Measurements from ENCODE around the gene PDXDC1. TPM values are rescaled to one million over a fixed set of nuclear protein-coding genes. Genes with fewer than 3 reads are reported as not detected.
"Not testable (repeated sequence)": the region's sequence is repeated elsewhere in the genome, so short reads cannot be mapped to it uniquely, and the experiment has no call there.

The PDXDC1 gene
- total RNA-seq, 1 donor from 2014 or later = 81.3 TPM

DNA sequence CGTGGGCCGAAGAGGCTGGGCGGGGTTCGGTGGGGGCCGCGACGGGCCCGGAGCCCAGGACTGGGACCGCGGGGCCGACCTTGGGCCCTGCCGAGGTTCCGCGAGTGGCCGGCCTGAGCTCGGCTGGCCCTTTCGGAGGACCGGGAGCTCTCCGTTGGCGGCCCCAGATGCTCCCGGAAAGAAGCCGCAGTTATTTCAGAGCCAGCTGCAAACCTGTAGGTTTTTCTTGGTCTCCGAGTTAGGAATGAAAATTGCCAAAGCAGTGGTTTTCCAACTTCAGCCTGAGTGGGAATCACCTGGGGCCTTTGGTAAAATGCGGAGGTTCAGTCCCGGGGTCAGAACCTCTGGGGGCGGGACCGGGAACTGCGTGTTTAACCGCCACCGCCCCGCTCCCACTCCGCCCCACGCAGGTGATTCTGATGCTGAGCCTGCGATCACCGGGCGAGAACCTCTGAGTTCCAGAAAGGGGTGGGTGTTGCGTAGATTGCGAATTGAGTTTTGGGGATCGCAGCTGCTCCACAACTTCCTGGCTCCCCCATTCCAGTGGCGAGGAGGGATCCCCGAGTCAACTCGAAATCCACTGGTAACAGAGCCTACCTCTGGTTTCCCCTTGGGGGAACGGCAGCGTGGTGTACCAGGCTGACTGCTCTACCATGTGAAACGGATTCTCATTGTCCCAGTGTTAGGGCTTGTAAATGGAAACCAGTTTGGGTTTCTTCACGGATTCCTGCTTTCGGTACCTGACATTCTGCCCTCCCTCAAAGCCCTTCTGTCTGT lies 780 bp downstream of the PDXDC1 start:
- Mint-ChIP-seq H3K4me3 (ENCODE audit: unreplicated experiment) (peak overlapping the region; percentile 78), H3K27ac (ENCODE audit: unreplicated experiment) (peak overlapping the region; percentile 80), H3K4me1 (ENCODE audit: low read depth, unreplicated experiment) (peaks cover 12% of the 10 kb centered on the region)
- TF ChIP-seq, protein P1, sequence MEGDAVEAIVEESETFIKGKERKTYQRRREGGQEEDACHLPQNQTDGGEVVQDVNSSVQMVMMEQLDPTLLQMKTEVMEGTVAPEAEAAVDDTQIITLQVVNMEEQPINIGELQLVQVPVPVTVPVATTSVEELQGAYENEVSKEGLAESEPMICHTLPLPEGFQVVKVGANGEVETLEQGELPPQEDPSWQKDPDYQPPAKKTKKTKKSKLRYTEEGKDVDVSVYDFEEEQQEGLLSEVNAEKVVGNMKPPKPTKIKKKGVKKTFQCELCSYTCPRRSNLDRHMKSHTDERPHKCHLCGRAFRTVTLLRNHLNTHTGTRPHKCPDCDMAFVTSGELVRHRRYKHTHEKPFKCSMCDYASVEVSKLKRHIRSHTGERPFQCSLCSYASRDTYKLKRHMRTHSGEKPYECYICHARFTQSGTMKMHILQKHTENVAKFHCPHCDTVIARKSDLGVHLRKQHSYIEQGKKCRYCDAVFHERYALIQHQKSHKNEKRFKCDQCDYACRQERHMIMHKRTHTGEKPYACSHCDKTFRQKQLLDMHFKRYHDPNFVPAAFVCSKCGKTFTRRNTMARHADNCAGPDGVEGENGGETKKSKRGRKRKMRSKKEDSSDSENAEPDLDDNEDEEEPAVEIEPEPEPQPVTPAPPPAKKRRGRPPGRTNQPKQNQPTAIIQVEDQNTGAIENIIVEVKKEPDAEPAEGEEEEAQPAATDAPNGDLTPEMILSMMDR (IDR thresholded peaks at IDR 0.05; ENCODE audit: partially characterized antibody, unreplicated experiment) = peak; percentile 27
- H3K36me3 Mint-ChIP-seq (ENCODE audit: unreplicated experiment); H3K9me3 Mint-ChIP-seq (ENCODE audit: unreplicated experiment); H3K27me3 Mint-ChIP-seq (ENCODE audit: unreplicated experiment): not testable (repeated sequence)
- peak; percentile 48 for DNase-seq

DNA sequence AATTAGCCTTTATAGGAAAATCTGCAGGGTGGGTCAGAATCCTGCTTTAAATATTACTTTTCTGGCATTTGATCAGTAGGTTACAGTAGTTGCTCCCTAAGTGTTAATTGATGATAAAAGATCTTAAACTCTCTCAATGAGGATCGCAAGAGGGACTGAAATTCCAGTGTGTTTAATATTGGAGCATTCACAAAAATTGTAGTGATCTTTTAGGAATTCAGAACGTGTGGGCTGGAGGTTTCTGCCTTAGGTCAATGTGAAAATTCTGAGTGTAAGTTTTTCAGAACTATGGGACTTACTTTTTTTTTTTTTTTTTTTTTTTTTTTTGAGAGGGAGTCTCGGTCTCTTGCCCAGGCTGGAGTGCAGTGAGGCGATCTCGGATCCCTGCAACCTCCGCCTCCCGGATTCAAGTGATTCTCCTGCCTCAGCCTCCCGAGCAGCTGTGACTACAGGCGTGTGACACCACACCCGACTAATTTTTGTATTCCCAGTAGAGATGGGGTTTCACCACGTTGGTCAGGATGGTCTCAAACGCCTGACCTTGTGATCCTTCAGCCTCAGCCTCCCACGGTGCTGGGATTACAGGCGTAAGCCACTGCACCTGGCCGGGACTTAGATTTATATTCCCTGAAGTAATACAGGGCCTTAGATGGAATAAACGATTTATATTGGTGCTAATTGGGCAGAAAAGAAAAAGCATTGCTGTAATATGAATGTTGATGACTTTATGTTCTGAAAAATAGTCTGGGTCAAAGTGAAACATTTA lies 2.3 kb downstream of the PDXDC1 start:
- H3K4me3 Mint-ChIP-seq (ENCODE audit: unreplicated experiment) = peak overlapping the region; percentile 78
- H3K27me3 Mint-ChIP-seq (ENCODE audit: unreplicated experiment) = not testable (repeated sequence)

DNA sequence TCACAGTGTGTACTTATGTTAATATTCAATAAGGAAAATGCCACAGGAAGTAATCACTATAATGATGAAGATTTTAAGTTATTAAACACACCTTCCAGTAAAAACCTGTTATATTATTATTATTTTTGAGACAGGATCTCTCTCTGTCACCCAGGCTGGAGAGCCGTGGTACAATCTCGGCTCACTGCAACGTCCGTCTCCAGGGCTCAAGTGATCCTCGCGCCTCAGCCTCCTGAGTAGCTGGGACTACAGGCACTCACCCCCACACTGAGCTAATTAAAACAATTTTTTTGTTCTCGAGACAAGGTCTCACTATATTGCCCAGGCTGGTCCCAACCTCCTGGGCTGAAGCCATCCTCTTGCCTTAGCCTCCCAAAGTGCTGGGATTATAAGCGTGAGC lies 3.5 kb downstream of the PDXDC1 start:
- H3K27me3 Mint-ChIP-seq (ENCODE audit: unreplicated experiment); DNase-seq; H3K27ac Mint-ChIP-seq (ENCODE audit: unreplicated experiment); H3K9me3 Mint-ChIP-seq (ENCODE audit: unreplicated experiment); H3K4me3 Mint-ChIP-seq (ENCODE audit: unreplicated experiment); H3K36me3 Mint-ChIP-seq (ENCODE audit: unreplicated experiment): not testable (repeated sequence)
- H3K4me1 Mint-ChIP-seq (ENCODE audit: low read depth, unreplicated experiment) = peaks cover 12% of the 10 kb centered on the region

More for the DNA sequence above, 2.3 kb downstream of the PDXDC1 start:
- H3K9me3 Mint-ChIP-seq (ENCODE audit: unreplicated experiment); DNase-seq; H3K27ac Mint-ChIP-seq (ENCODE audit: unreplicated experiment); H3K36me3 Mint-ChIP-seq (ENCODE audit: unreplicated experiment): not testable (repeated sequence)
- H3K4me1 Mint-ChIP-seq (ENCODE audit: low read depth, unreplicated experiment) = peaks cover 12% of the 10 kb centered on the region

DNA sequence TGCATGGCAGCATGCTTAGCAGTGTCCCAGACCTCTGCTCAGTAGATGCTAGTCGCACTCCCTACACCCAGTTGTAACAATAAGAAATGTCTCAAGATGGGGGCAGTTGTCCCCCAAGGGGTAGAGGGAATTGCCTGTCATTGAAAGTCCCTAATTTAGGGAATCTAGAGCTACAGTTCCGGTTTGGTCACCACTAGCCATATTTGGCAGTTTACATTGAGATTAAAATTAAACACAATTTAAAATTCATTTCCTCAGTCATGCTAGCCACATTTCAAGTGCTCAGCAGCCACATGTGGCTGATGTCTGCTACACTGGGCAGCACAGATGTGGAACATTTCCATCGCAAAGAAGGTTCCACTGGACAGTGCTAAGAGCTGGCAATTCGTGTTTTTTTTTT lies 4.1 kb downstream of the PDXDC1 start:
- not testable (repeated sequence) for H3K4me3 Mint-ChIP-seq (ENCODE audit: unreplicated experiment); H3K27me3 Mint-ChIP-seq (ENCODE audit: unreplicated experiment); H3K9me3 Mint-ChIP-seq (ENCODE audit: unreplicated experiment); DNase-seq; H3K27ac Mint-ChIP-seq (ENCODE audit: unreplicated experiment); H3K36me3 Mint-ChIP-seq (ENCODE audit: unreplicated experiment)
- peaks cover 12% of the 10 kb centered on the region for H3K4me1 Mint-ChIP-seq (ENCODE audit: low read depth, unreplicated experiment)

DNA sequence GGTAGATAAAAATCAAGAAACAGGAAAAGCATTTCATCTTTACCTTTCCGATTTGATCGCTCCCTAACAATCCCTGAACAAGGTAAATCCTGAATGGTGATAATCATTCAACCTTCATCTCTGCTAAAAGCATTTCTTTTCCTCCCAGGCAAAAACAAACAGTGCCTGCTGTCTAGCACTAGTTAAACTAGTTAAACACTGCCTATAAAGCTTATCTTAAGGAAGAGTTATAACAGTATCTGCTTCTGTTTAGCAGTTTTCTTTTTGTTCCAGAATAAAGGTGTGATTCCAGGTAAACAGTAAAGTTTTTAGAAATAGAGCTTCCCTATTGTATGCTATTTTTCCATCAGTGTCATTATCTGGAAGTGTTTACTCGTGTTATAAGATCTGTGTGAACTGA lies 6.4 kb downstream of the PDXDC1 start:
- not testable (repeated sequence) for H3K9me3 Mint-ChIP-seq (ENCODE audit: unreplicated experiment); H3K36me3 Mint-ChIP-seq (ENCODE audit: unreplicated experiment); DNase-seq; H3K4me1 Mint-ChIP-seq (ENCODE audit: low read depth, unreplicated experiment); H3K27ac Mint-ChIP-seq (ENCODE audit: unreplicated experiment); H3K4me3 Mint-ChIP-seq (ENCODE audit: unreplicated experiment); H3K27me3 Mint-ChIP-seq (ENCODE audit: unreplicated experiment)

DNA sequence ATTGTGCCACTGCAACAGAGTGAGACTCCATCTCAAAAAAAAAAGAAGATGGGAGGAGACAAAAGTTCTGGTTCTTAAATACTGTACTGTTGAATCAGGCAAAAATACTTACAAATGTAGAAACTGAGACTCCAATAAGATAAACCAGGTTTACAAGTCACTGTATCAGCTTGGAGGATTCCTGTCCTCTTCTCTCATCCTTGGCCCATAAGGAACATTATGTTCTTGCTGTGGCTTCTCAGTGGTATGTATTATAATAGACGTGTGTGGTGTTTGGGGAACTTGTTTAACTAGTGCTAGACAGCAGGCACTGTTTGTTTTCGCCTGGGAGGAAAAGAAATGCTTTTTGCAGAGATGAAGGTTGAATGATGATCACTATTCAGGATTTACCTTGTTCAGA lies 7.7 kb downstream of the PDXDC1 start:
- H3K27me3 Mint-ChIP-seq (ENCODE audit: unreplicated experiment); H3K4me3 Mint-ChIP-seq (ENCODE audit: unreplicated experiment); DNase-seq; H3K36me3 Mint-ChIP-seq (ENCODE audit: unreplicated experiment); H3K4me1 Mint-ChIP-seq (ENCODE audit: low read depth, unreplicated experiment); H3K27ac Mint-ChIP-seq (ENCODE audit: unreplicated experiment); H3K9me3 Mint-ChIP-seq (ENCODE audit: unreplicated experiment): not testable (repeated sequence)

DNA sequence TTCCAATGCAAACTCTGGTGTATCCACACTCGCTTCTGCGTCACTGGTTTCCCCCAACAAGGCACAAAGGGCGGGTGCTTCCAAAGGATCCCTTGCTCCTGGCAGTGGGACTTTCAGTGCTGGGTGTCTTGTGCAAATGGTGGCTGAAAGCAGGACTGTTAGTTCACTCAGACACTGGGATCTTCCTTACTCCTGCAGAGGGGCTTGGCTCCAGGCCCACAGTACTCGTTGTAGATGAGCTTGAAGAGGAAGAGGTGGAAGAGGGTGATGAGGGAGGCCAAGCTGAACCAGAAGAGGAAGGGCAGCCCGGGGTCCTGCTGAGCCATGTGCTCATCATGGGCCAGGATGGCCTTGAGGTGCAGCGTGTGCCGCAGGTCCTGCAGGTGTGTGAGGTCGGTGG lies 13.3 kb downstream of the PDXDC1 start:
- Mint-ChIP-seq H3K4me3 (ENCODE audit: unreplicated experiment) (peak overlapping the region; percentile 2), H3K9me3 (ENCODE audit: unreplicated experiment) (peaks cover 14% of the 10 kb centered on the region), H3K27me3 (ENCODE audit: unreplicated experiment) (peaks cover 12% of the 10 kb centered on the region)
- H3K27ac Mint-ChIP-seq (ENCODE audit: unreplicated experiment); DNase-seq; H3K4me1 Mint-ChIP-seq (ENCODE audit: low read depth, unreplicated experiment); H3K36me3 Mint-ChIP-seq (ENCODE audit: unreplicated experiment): not testable (repeated sequence)

DNA sequence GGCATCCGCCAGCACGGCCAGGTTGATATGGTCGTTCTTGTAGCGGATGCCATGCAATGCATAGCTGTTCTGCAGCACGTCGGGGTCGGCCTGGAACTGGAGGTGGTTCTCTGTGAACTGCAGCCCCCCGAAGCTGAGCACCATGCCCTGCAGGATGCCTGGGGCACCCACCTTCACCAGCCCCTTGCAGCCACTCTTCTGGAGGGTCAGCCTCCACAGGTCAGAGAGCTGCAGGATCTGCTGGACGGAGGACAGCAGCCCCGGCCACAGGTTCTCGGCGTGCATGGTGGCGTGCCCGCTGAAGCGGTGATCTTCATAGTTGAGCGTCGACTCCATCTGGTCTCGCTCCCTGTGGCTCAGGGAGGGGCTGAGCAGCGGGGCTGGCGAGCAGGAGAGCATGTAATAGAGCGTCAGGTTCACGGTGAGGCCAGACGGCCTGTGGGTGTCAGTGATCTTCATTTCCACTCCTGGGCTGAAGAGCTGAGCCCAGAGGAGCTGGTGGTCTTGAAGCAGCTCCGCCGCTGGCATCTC lies 13.9 kb downstream of the PDXDC1 start:
- not testable (repeated sequence) for H3K4me1 Mint-ChIP-seq (ENCODE audit: low read depth, unreplicated experiment); H3K36me3 Mint-ChIP-seq (ENCODE audit: unreplicated experiment); H3K27ac Mint-ChIP-seq (ENCODE audit: unreplicated experiment)
- DNase-seq = peak; percentile 23
- Mint-ChIP-seq H3K4me3 (ENCODE audit: unreplicated experiment) (peak overlapping the region; percentile 82), H3K9me3 (ENCODE audit: unreplicated experiment) (peaks cover 14% of the 10 kb centered on the region), H3K27me3 (ENCODE audit: unreplicated experiment) (peaks cover 13% of the 10 kb centered on the region)

DNA sequence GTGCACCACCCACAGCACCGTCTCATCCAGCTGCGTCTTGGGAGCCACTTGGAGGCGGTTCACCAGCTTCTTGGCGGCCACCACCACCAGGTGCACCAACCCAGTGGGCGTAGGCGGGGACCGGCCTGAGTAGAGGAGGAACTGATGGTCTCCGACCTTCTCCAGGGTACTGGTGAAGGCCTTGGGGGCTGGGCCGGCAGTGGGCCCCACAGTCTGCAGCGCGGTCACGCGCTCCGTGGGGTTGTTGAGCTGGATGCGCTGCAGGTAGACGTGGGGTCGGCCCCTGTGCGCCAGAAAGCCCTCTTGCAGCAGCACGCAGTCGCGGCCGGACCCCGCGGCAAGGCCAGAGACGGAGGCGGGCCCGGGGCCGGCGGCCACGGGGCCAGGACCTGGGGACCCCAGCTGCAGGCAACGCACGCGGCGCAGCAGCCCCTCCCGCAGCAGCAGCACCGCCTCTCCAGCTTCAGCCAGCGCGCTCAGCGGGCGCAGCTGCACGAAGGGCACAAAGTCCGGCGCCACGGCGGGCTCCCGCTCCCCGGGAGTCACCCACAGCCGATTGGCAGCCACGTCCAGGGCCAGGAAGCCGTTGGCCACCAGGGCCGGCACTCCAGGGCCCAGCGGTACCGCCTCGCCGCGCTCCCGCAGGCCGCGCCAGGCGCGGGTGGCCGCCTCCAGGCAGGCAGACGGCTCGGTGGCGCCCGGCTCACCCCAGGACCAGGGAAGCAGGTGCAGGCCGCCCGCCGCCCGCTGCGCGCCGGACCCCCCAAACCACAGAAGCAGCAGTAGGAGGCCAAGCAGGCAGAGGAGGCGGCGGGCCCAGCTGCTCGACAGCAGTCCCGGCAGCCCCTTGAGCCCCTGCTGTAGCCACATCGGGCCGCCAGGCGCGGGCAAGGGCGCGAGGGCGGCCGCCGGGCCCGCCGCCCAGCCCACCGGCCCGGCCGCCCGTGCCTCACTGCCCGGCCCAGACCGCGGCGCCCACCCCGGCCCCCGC lies 14.8 kb downstream of the PDXDC1 start:
- H3K9me3 Mint-ChIP-seq (ENCODE audit: unreplicated experiment) = peaks cover 14% of the 10 kb centered on the region
- H3K4me3 Mint-ChIP-seq (ENCODE audit: unreplicated experiment) = peak overlapping the region; percentile 78
- H3K27ac Mint-ChIP-seq (ENCODE audit: unreplicated experiment); H3K36me3 Mint-ChIP-seq (ENCODE audit: unreplicated experiment); H3K4me1 Mint-ChIP-seq (ENCODE audit: low read depth, unreplicated experiment): not testable (repeated sequence)
- DNase-seq = peak; percentile 84
- H3K27me3 Mint-ChIP-seq (ENCODE audit: unreplicated experiment) = peaks cover 13% of the 10 kb centered on the region

DNA sequence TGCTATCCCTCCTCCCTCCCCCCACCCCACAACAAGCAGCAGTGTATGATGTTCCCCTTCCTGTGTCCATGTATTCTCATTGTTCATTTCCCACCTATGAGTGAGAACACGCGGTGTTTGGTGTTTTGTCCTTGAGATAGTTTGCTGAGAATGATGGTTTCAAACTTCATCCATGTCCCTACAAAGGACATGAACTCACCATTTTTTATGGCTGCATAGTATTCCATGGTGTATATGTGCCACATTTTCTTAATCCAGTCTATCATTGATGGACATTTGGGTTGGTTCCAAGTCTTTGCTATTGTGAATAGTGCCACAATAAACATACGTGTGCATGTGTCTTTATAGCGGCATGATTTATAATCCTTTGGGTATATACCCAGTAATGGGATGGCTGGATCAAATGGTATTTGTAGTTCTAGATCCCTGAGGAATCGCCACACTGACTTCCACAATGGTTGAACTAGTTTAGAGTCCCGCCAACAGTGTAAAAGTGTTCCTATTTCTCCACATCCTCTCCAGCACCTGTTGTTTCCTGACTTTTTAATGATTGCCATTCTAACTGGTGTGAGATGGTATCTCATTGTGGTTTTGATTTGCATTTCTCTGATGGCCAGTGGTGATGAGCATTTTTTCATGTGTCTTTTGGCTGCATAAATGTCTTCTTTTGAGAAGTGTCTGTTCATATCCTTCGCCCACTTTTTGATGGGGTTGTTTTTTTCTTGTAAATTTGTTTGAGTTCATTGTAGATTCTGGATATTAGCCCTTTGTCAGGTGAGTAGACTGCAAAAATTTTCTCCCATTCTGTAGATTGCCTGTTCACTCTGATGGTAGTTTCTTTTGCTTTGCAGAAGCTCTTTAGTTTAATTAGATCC lies 18.7 kb downstream of the PDXDC1 start:
- not testable (repeated sequence) for H3K9me3 Mint-ChIP-seq (ENCODE audit: unreplicated experiment); DNase-seq; H3K27ac Mint-ChIP-seq (ENCODE audit: unreplicated experiment); H3K4me1 Mint-ChIP-seq (ENCODE audit: low read depth, unreplicated experiment); H3K27me3 Mint-ChIP-seq (ENCODE audit: unreplicated experiment); H3K4me3 Mint-ChIP-seq (ENCODE audit: unreplicated experiment)
- H3K36me3 Mint-ChIP-seq (ENCODE audit: unreplicated experiment) = peaks cover 10% of the 10 kb centered on the region
